ENCODE measurements around the gene PLOD3. TPM values are rescaled to one million over a fixed set of nuclear protein-coding genes. Genes with fewer than 3 reads are reported as not detected.
A peak's percentile ranks its signal among the peaks of the same experiment; 100 is the strongest.

The PLOD3 gene
- total and polyA plus RNA-seq, 2 of the 8 experiments (the other 6 are each of a cell fraction or from before 2014, with no cell fraction given) = 28.4 to 47.2 TPM

GRCh38 chr7:101168412-101169049 is 48.9 kb downstream of the PLOD3 start (continued):
- TF ChIP-seq CTCF (IDR thresholded peaks at IDR 0.05; ENCODE audit: control extremely low read depth in 1 of 3, insufficient read depth in 1 of 3, low read depth in 1 of 3, low read length in 3 of 3) (no peak), PHF8 (conservative IDR thresholded peaks at IDR 0.05; ENCODE audit: low read depth, low read length) (no peak), POLR2A (IDR thresholded peaks at IDR 0.05; ENCODE audit: control extremely low read depth in 1 of 2, low read depth in 2 of 2, low read length in 2 of 2) (no peak), KDM5A (IDR thresholded peaks at IDR 0.05; ENCODE audit: low read length) (no peak), POU5F1 (IDR thresholded peaks at IDR 0.05; ENCODE audit: low read depth, low read length) (no peak), TCF12 (IDR thresholded peaks at IDR 0.05; ENCODE audit: low read depth, low read length) (no peak), JUND (IDR thresholded peaks at IDR 0.05; ENCODE audit: low read length) (peak; percentile 88), RXRA (IDR thresholded peaks at IDR 0.05; ENCODE audit: insufficient read depth, low read depth, low read length) (no peak), GTF2F1 (IDR thresholded peaks at IDR 0.05; ENCODE audit: borderline replicate concordance, low read depth, low read length) (no peak), RNF2 (IDR thresholded peaks at IDR 0.05; ENCODE audit: borderline replicate concordance, low read depth, low read length, missing control alignments, poor library complexity, severe bottlenecking) (no peak), HDAC2 (IDR thresholded peaks at IDR 0.05; ENCODE audit: borderline replicate concordance in 1 of 2, low read depth in 2 of 2, low read length in 2 of 2) (no peak), CBX8 (IDR thresholded peaks at IDR 0.05; ENCODE audit: borderline replicate concordance, low read depth, low read length) (no peak), CHD2 (IDR thresholded peaks at IDR 0.05; ENCODE audit: low read length) (no peak)
